HG03354 (cell line): ENCODE data around the gene DDX10.

Experiments
- ATAC-seq: cut with Tn5 transposase; IDR thresholded peaks from one replicate; pipeline ENCODE4 v1.9.1; 2021; ENCODE audit warnings: mild to moderate bottlenecking; ENCODE audit not compliant: unreplicated experiment, poor library complexity, severe bottlenecking

The DDX10 gene

DNA sequence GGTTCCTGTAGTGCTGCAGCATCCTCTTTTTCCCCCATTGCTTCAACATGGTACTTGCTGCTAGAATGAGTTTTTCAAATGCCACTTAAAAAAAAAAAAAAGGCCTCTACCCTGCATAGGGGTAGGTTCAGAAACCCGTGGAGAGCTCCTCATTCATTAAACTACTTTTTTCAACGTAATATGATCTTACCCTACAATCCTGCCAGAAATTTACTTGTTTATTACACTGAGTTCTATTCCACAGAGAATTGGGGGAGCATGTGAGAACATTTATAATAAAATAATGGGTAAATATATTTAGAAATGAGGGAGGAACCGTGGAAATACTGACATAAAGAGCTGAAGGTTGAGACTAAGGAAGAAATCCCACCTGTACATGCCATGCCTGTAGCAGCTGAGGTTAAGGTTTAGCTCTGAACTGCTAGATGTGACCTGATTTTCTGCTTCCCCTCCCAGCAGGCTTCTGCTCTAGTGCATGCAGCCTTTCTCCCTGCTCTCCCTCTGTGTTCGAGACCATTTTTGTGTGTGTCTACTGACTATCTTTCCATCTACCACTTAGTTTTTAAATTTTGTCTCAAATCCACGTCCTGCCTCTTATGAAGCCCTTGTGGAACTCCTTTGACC is 225.7 kb downstream of the DDX10 start:
- ATAC-seq: no peak

DNA sequence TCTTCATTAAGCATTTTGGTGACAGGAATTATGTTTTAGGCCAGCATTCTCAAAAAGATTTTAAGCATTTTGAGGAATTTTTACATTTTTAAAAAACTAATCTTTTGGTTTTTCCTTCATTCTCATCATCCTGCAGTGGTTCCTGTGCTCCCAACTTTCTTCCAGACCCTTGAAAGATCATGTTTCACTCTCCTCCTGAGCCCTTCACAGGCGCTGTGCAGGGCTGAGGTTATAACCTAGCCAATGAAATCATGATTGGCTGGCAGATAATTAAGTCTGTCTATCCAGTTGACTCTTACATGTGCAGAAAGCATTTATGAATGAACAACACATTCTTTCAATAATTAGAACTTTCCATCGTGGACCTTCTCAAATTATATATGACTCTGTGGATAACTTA is 226.3 kb downstream of the DDX10 start:
- ATAC-seq: no peak

DNA sequence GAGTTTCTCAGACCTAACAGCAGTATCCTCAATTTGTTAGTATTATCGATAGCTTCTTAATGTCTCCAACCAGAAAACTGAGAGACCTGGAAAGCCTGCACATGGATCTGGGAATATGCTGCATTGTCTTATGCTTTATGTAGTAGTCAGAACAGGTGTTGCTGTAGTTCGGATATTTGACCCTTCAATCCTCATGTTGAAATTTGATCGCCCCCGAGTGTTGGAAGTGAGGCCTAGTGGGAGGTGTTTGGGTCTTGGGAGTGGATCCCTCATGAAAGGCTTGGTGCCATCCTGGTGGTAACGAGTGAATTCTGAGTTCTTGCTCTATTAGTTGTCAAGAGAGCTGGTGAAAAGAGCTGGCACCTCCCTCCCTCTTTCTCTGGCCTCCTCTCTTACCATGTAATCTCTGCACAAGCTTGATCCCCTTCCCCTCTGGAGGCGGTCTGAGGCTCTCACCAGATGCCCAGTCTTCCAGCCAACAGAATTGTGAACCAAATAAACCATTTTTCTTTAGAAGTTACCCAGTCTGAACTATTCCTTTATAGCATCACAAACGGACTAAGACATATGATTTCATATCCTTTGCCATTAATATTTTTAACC is 227.1 kb downstream of the DDX10 start:
- ATAC-seq: no peak

DNA sequence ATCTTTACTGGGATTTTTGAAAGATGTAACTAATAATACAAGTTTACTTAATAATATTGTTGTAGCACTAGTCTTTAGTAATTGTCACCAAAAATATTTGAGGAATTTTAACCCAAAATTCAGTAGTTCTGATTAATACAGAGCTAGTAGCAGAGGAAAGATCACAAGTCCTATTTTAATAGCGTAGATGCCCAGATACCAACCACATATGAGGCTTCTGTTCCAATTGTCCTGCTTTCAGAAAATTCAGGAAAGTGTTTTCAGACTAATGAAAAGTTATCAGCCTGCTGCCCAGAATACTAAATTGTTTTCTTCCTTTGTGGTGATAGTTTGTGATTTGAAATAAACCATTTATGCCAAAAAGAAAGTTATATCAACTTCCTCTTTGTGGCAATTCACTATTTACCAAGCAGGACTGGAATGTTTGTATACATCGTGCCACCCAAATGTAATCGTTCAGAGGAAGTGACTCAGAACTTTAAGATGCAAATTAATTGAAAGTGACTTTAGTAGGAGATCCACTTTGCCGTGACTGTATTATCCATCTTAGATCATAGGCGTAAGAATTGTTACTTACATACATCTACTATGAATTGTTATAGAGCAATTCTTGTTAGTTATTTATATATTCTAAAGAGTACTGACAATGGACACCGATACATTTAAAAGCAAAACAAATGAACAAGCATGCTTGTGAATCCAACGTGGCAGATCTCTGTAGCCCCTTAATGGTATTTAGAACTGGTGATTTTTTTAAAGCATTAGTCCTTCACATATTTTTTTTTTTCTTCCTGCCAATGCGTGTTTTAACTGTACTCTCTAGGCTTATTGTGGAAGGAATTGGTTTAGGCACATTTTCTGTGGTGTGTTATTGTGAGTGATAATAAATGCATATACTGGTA is 231.0 kb downstream of the DDX10 start:
- peak; percentile 72 for ATAC-seq

DNA sequence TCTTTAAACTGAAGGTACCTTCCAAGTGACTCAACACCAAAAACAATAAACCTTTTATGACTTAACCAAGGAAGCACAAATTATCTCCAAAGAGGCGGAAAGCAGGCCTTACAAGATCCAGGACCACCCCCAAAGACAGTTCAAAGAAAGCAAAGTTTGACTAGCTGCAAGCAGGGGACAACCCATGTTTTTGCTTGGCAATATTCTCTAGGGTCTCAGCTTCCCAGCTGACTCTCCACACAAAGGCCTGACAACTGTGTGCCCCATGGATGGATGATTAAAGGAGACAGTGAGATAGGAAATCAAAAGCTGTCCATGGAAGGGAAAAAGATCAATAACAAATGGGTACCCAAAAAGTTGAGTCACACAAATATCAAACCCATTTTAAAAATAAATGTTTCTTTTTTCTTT is 232.2 kb downstream of the DDX10 start:
- ATAC-seq: no peak

DNA sequence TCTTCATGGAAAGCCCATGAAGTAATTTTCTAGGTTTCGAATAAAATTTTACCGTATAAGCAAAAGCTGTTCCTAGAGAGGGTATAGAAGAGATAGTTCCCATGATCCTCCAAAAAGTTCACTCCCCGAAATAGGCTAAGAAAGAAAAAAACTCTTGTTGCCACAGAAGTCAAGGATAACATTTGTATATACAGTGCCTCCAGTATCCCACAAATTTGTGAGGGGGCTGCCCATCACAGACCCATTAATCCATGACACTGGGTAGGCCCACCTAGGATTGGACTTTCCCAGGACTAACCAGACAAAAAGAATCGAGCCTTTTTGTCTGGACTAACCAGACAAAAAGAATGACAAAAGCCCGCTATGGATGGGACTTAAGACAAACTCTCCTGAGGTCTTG is 233.0 kb downstream of the DDX10 start:
- ATAC-seq: no peak

DNA sequence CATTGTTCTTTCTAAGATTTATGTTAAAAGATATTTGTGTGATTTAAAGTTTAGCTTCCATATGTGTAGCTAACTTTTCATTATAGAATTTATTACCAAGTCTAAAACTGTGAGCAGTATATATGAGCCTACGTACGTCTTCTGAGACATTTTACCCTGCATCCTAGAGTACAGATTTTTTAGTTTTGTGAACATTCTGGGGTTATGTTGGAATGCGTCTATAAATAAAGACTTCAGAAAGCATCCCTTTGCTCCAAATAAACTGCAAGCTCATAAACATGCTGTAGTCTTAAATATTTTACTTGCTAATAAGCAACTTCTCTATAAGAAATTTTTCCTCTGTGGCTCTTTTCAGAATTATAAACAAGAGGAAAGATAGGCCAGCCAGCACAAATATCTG is 236.5 kb downstream of the DDX10 start:
- ATAC-seq: no peak

DNA sequence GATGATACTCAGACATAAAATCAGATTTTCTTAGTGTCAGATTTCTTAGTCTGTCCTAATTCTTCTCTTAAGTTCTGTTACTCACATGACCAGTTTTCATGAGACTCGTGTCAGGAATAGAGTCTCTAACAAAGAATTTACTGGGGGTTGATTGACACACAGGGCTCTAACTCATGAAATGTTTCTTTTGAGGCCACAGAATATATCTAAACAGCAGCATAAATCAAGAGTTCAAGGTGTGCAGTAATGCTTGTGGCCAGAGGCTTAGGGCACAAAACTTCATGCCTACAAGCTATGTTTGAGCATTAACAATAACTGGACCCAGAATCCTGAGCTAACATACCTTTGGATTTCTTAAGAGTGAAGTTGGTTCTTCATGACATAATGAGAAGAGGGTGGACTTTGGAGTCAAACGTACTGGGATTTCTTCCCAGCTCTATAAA is 237.2 kb downstream of the DDX10 start:
- no peak for ATAC-seq

DNA sequence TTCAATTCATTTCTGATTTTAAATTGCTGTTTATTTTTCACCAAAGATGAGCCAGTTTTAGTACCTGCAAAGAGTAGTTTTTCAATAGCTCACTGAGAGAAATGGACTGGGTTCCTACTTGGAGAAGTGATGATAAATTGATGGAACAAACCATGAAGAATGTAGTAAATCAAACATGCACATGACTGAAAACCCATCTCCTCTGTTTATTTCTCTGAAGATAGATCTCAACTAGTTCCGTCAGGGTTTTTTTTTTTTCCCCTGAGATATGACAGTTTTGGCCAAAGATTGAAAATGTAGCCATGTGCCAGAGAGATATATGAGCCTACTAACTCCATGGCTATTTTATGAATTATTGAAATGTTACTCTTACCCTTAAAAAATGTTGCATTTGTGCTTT is 239.6 kb downstream of the DDX10 start:
- ATAC-seq: no peak

DNA sequence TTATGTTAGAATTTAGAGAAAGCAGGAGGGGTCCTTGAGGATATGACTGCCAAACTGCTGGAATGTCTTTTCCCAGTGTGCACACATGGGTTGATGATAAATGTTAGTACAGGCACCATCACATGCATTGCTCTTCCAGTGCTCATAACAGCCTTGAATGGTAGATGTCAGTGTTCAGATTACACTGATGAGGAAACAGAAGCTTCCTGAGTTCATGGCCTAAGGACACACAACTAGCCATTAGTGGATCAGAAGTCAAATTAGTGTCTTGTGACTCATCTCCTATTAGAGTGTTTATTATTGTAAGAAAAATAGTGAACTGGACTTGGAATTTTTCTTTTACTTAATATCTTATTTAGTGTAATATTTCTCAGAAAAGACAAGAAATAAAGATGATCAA is 241.5 kb downstream of the DDX10 start:
- no peak for ATAC-seq

DNA sequence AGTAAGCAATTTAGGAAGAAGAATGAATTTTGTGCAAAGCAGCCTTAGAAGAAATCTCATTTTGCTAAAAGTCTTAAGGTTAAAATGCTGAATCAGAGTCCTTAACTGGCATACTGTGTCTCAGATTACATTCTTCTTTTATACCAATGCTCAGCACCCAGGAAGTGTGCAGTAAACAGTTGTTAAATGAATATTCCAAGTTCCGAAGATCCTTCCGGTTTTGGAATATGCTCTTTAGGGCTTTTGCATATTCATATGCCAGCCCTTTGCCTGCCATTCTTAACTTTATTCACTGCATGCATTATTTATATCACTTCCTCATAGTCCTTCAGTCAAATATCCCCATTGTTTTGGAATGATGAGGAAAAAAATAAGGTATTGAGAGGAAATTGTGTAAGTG is 242.0 kb downstream of the DDX10 start:
- ATAC-seq: no peak

DNA sequence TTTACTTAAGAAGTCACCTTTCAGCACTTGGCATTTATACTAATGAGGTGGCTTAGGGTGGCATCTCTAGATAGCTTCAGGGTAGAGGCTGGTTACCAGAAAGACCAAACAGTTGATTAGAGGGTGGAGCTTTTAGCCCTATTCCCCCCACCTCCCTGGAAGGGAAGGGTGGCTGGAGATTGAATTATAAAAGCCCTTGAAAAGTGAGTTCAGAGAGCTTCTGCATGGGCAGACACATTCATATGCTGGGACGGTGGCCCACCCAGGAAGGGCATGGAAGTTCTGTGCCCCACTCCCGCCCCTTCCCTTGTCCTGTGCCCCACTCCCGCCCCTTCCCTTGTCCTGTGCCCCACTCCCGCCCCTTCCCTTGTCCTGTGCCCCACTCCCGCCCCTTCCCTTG is 244.2 kb downstream of the DDX10 start:
- no peak for ATAC-seq

DNA sequence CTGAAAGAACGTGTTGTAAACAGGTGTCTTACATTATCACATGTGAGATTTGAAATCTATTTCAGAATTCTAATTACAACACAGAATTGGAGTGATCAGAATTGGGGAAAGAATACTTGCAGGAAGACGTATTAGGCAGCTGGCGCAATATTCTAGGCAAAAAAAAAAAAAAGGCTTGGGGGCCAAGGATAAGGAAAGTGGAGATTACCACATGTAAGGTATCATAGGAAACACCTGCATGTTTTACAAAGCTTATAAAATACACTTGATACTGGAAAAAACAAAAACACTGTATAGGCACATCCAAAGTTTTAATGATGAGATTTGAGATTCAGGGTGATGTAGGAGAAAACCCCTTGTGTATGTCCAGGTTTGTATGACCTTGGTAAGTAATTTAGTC is 245.1 kb downstream of the DDX10 start:
- ATAC-seq: no peak

DNA sequence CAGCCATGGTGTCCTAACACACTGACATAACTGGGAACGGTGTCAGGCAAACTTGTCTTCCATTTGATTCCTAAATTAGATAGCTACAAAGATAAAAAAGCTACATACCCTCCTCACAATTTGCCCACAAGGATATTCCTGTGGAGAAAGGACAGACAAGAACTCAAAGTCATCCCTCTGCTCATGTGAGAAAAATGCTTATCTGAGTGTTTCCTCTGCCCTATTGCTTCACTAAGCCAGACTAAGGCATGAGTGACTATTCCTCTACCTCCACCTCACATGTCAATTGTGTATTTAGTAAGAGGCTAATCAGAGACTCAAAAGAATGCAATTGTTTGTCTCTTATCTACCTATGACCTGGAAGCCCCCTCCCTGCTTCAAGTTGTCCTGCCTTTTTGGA is 247.7 kb downstream of the DDX10 start:
- no peak for ATAC-seq

DNA sequence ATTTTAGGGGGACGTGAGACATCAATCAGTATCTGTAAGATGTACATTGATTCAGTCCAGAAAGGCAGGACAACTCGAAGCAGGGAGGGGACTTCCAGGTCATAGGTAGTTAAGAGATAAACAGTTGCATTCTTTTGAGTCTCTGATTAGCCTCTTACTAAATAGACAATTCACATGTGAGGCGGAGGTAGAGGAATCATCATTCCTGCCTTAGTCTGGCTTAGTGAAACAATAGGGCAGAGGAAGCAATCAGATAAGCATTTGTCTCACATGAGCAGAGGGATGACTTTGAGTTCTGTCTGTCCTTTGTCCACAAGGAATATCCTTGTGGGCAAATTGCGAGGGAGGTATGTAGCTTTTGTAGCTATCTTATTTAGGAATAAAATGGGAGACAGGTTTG is 248.3 kb downstream of the DDX10 start:
- ATAC-seq: no peak

DNA sequence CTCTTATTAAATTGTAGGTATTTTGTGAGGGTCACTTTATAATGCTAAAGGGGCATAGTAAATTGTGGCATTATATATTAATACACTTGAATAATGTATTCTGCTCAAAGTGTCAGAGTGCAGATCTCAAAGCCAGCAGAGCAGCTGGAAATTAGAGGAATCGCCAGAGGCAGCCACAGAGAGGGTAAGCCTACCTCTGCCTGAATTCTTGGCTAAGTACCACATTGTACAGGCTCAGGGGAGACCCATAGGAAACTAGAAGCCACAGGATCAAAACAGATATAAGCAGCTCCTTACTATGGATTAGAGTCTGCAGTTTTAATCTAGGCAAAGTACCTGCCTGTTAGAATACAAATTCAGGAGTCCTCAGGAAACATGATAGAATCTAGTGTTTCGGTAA is 249.3 kb downstream of the DDX10 start:
- no peak for ATAC-seq

DNA sequence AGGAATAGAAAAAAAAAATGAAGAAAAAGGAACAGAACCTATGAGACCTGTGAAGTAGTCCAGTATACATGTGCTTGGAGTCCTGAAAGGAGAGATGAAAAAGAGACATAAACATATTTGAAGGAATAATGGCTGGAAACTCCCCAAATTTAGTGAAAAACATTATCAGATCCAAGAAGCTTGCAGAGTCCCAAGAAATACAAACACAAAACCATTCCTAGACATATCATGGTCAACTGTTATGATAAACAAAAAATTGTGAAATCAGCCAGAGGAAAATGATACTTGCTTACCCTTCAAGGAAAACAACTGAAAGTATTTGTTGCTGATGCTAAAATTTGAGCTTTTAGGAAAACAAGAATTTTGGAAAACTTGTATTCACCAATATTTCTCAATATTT is 250.1 kb downstream of the DDX10 start:
- no peak for ATAC-seq

DNA sequence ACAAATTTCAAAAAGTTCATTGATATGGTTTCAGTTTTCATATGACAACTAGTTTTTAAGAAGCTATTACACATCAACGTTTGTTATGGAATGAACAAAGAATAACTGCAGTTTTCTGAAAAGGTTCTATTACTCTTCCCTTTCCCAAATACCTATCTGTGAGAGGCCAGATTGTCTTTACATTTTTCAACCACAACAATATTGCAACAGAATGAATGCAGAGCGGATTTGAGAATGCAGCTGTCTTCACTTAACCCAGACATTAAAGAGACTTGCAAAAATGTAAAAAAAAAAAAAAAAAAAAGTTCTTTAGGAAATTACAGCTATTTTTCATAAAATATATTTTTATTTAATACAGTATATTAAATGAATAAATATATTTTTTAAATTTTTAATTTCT is 250.8 kb downstream of the DDX10 start:
- ATAC-seq: no peak

DNA sequence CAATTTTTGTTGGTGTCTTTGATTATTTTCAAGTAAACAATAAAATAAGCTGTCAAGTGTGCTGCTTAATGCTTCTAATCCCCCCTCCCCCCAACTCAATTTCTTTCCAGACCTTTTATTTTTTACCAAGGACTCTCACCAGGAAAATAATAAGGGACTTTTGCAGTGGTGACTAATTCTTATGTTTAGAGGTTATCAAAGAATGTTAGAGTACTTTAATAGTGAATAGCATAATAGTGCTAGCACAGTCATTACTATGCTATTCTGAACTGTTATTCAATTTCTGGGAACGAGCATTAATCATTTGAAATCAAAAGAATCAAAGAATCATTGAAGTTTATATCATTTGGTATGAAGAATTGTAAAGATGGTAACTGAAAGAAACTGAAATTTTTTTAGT is 251.4 kb downstream of the DDX10 start:
- ATAC-seq: no peak

DNA sequence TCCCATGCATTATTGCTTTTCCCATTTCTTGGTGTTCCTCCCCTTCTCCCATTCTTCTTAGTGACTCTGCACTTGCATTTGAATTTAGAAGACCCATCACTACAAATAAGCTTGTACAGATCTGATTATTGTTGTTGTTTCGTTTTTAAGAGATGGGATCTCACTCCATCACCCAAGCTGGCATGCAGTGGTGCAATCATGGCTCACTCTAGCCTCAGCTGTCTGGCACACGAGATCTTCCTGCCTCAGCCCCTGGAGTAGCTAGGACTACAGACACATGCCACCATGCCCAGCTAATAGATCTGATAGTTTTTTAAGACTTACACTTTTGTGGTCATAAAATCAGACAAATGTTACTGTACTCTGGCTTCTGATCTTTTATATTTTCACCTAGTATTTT is 252.1 kb downstream of the DDX10 start:
- no peak for ATAC-seq

DNA sequence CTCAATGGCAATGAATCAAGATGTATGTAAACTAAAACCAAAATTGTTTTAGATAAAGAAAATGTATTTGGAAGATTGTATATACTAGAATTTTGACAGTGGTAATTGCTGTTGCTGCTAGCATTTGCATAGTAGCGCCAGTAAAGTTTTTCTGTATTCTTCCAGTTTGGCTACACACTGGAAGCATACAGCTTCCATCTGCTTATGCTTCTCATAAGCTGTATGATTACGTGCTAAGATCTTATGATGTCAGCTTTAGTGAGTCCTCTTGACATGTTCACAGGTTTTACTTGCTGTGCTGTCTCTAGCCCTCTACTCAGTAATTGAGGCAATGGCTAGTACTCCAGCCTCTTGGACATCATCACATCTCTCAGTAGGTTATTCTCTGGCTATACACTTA is 256.3 kb downstream of the DDX10 start:
- no peak for ATAC-seq
